HG03159 (cell line): Measurements from ENCODE around the gene JUP.

Experiments
- ATAC-seq: cut with Tn5 transposase; IDR thresholded peaks from one replicate; pipeline ENCODE4 v1.9.1; 2021; ENCODE audit warnings: mild to moderate bottlenecking, moderate library complexity; ENCODE audit not compliant: unreplicated experiment

Gene JUP

GRCh38 chr17:41810659-41811548 lies 24.4 kb upstream of the JUP start:
- no peak for ATAC-seq

GRCh38 chr17:41806685-41807445 lies 20.4 kb upstream of the JUP start:
- no peak for ATAC-seq

- ATAC-seq = no peak
Observed at GRCh38 chr17:41803049-41804020, 16.8 kb upstream of the JUP start.

GRCh38 chr17:41801374-41802271 lies 15.1 kb upstream of the JUP start:
- ATAC-seq = peak; percentile 58

- ATAC-seq = no peak
Observed at GRCh38 chr17:41800601-41801373, 14.3 kb upstream of the JUP start.

GRCh38 chr17:41799366-41799765 lies 12.9 kb upstream of the JUP start:
- ATAC-seq = no peak

- no peak for ATAC-seq
Observed at GRCh38 chr17:41797377-41797776, 10.9 kb upstream of the JUP start.

- ATAC-seq = no peak
Observed at GRCh38 chr17:41796121-41796895, 9.8 kb upstream of the JUP start.

GRCh38 chr17:41794540-41794975 lies 8.0 kb upstream of the JUP start:
- no peak for ATAC-seq

GRCh38 chr17:41793784-41794539 lies 7.5 kb upstream of the JUP start:
- no peak for ATAC-seq

- no peak for ATAC-seq
Observed at GRCh38 chr17:41792845-41793783, 6.6 kb upstream of the JUP start.

- no peak for ATAC-seq
Observed at GRCh38 chr17:41787021-41787418, 509 bp upstream of the JUP start.

- ATAC-seq = no peak
Observed at GRCh38 chr17:41785859-41786226, 668 bp downstream of the JUP start.

GRCh38 chr17:41785091-41785858 lies 1.2 kb downstream of the JUP start:
- ATAC-seq = no peak

GRCh38 chr17:41784207-41784744 lies 2.2 kb downstream of the JUP start:
- no peak for ATAC-seq

- ATAC-seq = no peak
Observed at GRCh38 chr17:41782142-41782541, 4.4 kb downstream of the JUP start.
